ENCODE data around the gene UBXN10.
"Not testable (repeated sequence)": the region's sequence is repeated elsewhere in the genome, so short reads cannot be mapped to it uniquely, and the experiment has no call there.

UBXN10 gene

DNA sequence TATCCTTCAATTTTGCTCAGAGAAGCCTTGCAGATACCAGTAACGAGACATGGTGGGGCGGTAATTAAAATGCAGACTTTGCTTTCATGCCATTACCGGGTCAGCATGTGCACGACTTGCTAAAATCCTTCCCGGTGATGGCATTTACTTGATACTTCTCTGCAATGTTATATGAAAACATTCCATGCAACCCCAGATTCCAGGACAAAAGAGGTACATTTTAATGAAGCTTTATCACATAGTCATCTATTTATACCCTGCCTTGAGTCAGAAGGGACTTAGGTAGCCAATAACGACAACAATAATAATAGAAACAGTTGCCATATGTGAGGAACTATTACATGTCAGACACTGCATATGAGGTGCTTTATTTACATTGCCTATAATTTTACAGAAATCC is 29.8 kb downstream of the UBXN10 start:
- Histone ChIP-seq H3K4me3 (IDR thresholded peaks at IDR 0.05; ENCODE audit: insufficient read depth, low read depth, low read length) (no peak overlapping the region), H4K20me1 (ENCODE audit: insufficient read depth) (no peaks in the 10 kb centered on the region), H3K4me2 (no peak overlapping the region), H3K36me3 (ENCODE audit: insufficient read depth) (no peaks in the 10 kb centered on the region), H3K27me3 (ENCODE audit: insufficient read depth, low read depth) (peaks cover 56% of the 10 kb centered on the region), H3K79me2 (ENCODE audit: insufficient read depth, low read depth) (no peaks in the 10 kb centered on the region), H3K27ac (no peak overlapping the region), H3K9ac (no peak overlapping the region), H2AFZ (ENCODE audit: low read depth) (no peak overlapping the region), H3K4me1 (ENCODE audit: low read depth, poor library complexity, severe bottlenecking) (no peaks in the 10 kb centered on the region)
- TF ChIP-seq, protein P1, sequence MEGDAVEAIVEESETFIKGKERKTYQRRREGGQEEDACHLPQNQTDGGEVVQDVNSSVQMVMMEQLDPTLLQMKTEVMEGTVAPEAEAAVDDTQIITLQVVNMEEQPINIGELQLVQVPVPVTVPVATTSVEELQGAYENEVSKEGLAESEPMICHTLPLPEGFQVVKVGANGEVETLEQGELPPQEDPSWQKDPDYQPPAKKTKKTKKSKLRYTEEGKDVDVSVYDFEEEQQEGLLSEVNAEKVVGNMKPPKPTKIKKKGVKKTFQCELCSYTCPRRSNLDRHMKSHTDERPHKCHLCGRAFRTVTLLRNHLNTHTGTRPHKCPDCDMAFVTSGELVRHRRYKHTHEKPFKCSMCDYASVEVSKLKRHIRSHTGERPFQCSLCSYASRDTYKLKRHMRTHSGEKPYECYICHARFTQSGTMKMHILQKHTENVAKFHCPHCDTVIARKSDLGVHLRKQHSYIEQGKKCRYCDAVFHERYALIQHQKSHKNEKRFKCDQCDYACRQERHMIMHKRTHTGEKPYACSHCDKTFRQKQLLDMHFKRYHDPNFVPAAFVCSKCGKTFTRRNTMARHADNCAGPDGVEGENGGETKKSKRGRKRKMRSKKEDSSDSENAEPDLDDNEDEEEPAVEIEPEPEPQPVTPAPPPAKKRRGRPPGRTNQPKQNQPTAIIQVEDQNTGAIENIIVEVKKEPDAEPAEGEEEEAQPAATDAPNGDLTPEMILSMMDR (conservative IDR thresholded peaks at IDR 0.05; ENCODE audit: low read depth, low read length) = no peak

DNA sequence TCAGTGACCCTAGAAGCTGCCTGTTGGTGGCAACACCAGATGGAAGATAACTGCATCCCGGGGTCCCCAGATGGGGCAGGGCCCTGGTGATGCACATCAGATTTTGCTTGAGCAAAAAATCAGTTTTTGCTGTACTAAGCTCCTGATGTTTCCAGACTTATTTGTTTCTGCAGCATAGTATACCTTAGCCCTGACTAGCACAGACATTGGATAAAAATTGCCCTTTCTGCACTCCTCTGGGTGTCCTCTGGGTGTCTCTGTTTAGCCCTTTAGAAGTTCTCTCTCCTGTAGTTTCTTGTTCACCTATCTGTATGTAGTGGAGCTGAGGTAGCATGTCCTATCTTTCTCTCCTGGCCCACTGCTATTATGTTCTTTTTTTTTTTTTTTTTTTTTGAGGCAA is 30.7 kb downstream of the UBXN10 start:
- no peak overlapping the region for H3K9ac ChIP-seq
- H3K4me2 ChIP-seq = no peak overlapping the region
- H3K27me3 ChIP-seq (ENCODE audit: insufficient read depth, low read depth) = peaks cover 56% of the 10 kb centered on the region
- no peak overlapping the region for H2AFZ ChIP-seq (ENCODE audit: low read depth)
- TF ChIP-seq, protein P1 (conservative IDR thresholded peaks at IDR 0.05; ENCODE audit: low read depth, low read length) = peak; percentile 26; the same call in 1 of the 2 replicates
- H3K36me3 ChIP-seq (ENCODE audit: insufficient read depth) = no peaks in the 10 kb centered on the region
- no peak overlapping the region for H3K4me3 ChIP-seq (IDR thresholded peaks at IDR 0.05; ENCODE audit: insufficient read depth, low read depth, low read length)
- no peaks in the 10 kb centered on the region for H3K79me2 ChIP-seq (ENCODE audit: insufficient read depth, low read depth)
- H4K20me1 ChIP-seq (ENCODE audit: insufficient read depth) = no peaks in the 10 kb centered on the region
- H3K4me1 ChIP-seq (ENCODE audit: low read depth, poor library complexity, severe bottlenecking) = no peaks in the 10 kb centered on the region
- H3K27ac ChIP-seq = no peak overlapping the region

DNA sequence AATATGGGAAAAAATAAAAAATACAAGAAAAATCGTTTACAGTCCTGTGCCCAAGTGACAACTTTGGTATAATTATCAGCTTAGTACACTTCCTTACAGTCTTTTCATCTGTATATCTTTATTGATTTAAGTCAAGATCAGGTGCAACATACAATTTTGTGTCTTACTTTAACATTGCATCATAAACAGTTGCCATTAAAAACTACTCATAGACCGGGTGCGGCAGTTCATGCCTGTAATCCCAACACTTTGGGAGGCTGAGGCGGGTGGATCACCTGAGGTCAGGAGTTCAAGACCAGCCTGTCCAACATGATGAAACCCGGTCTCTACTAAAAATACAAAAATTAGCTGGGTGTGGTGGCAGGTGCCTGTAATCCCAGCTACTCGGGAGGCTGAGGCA is 33.2 kb downstream of the UBXN10 start:
- H3K4me3 ChIP-seq (IDR thresholded peaks at IDR 0.05; ENCODE audit: insufficient read depth, low read depth, low read length); H3K4me2 ChIP-seq; H2AFZ ChIP-seq (ENCODE audit: low read depth); H3K4me1 ChIP-seq (ENCODE audit: low read depth, poor library complexity, severe bottlenecking); H3K9ac ChIP-seq; H3K27ac ChIP-seq; H4K20me1 ChIP-seq (ENCODE audit: insufficient read depth); H3K79me2 ChIP-seq (ENCODE audit: insufficient read depth, low read depth); H3K36me3 ChIP-seq (ENCODE audit: insufficient read depth): not testable (repeated sequence)
- H3K27me3 ChIP-seq (ENCODE audit: insufficient read depth, low read depth) = peaks cover 53% of the 10 kb centered on the region

DNA sequence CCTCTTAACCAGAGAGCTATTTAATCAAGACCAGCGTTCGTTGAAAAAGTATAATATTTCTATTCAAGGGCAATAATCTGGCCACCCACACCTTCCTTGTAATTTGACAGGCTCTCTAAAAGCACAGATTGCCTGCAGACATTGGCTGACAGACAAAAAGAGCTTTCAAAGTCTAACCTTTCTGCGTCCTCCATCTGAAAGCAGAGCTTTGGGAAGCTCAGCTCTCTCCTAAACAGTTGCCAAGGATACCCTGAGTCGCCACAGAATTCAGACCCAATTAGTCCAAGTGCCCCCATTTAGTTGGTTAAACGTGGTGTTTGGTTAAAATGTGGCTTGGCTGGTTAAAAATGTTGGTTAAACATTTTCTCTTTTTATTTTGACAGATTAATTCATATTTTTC is 34.1 kb downstream of the UBXN10 start:
- Histone ChIP-seq H4K20me1 (ENCODE audit: insufficient read depth) (no peaks in the 10 kb centered on the region), H3K4me2 (no peak overlapping the region), H3K36me3 (ENCODE audit: insufficient read depth) (no peaks in the 10 kb centered on the region), H3K27me3 (ENCODE audit: insufficient read depth, low read depth) (peaks cover 54% of the 10 kb centered on the region), H3K4me1 (ENCODE audit: low read depth, poor library complexity, severe bottlenecking) (no peaks in the 10 kb centered on the region), H3K9ac (no peak overlapping the region), H2AFZ (ENCODE audit: low read depth) (no peak overlapping the region), H3K27ac (no peak overlapping the region), H3K79me2 (ENCODE audit: insufficient read depth, low read depth) (no peaks in the 10 kb centered on the region), H3K4me3 (IDR thresholded peaks at IDR 0.05; ENCODE audit: insufficient read depth, low read depth, low read length) (no peak overlapping the region)
- TF ChIP-seq, protein P1 (conservative IDR thresholded peaks at IDR 0.05; ENCODE audit: low read depth, low read length) = no peak

DNA sequence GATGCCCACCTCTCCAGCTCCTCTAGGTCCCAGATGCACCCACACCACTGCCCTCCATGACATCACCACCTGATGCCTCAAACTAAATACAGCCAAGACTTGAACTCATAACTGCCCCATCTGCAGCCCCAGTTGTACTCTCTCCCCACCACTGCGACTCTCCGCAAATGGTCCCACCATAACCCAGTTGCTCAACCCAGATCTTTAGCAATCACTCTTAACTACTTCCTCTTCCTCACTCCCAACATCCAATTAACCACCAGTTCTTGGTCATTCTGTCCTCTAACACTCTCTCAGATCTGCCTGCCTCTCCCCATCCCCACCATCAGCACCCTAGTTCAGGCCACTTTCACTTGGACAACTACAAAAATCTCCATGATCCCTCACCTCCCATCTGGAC is 37.2 kb downstream of the UBXN10 start:
- Histone ChIP-seq H3K36me3 (ENCODE audit: insufficient read depth) (no peaks in the 10 kb centered on the region), H3K79me2 (ENCODE audit: insufficient read depth, low read depth) (no peaks in the 10 kb centered on the region), H3K9ac (no peak overlapping the region), H3K27me3 (ENCODE audit: insufficient read depth, low read depth) (peaks cover 66% of the 10 kb centered on the region), H4K20me1 (ENCODE audit: insufficient read depth) (no peaks in the 10 kb centered on the region), H3K4me2 (no peak overlapping the region), H3K4me1 (ENCODE audit: low read depth, poor library complexity, severe bottlenecking) (no peaks in the 10 kb centered on the region), H2AFZ (ENCODE audit: low read depth) (no peak overlapping the region), H3K27ac (no peak overlapping the region), H3K4me3 (IDR thresholded peaks at IDR 0.05; ENCODE audit: insufficient read depth, low read depth, low read length) (no peak overlapping the region)
- TF ChIP-seq, protein P1 (conservative IDR thresholded peaks at IDR 0.05; ENCODE audit: low read depth, low read length) = no peak
